GM18505 (cell line): Measurements from ENCODE around the gene HES4.
"Not testable (repeated sequence)": the region's sequence is repeated elsewhere in the genome, so short reads cannot be mapped to it uniquely, and the experiment has no call there.

Experiments
- ATAC-seq: cut with Tn5 transposase; IDR thresholded peaks from one replicate; pipeline ENCODE4 v1.9.1; 2021; ENCODE audit not compliant: unreplicated experiment
- POLR2A ChIP-seq: IDR thresholded peaks from 4 replicates; pipeline ENCODE4 v1.6.1; 2011; ENCODE audit warnings: borderline replicate concordance; ENCODE audit not compliant: insufficient read depth, insufficient read length; ENCODE audit errors: extremely low read depth

HES4 gene

GRCh38 chr1:1040004-1040991 is 40.4 kb upstream of the HES4 start:
- peak; percentile 47 for ATAC-seq
- TF ChIP-seq POLR2A = no peak

GRCh38 chr1:1039145-1039910 is 39.4 kb upstream of the HES4 start:
- ATAC-seq = no peak
- TF ChIP-seq POLR2A = peak; percentile 13

- peak; percentile 33 for ATAC-seq
- TF ChIP-seq POLR2A = no peak
These were observed 38.8 kb upstream of the HES4 start for GRCh38 chr1:1038694-1039093.

- TF ChIP-seq POLR2A = no peak
- ATAC-seq = no peak
These were observed 37.8 kb upstream of the HES4 start for GRCh38 chr1:1037366-1038327.

GRCh38 chr1:1035291-1035943 is 35.5 kb upstream of the HES4 start:
- ATAC-seq = no peak
- TF ChIP-seq POLR2A = no peak

- ATAC-seq = no peak
- no peak for TF ChIP-seq POLR2A
These were observed 34.5 kb upstream of the HES4 start for GRCh38 chr1:1034439-1034781.

GRCh38 chr1:1033731-1034438 is 34.0 kb upstream of the HES4 start:
- no peak for TF ChIP-seq POLR2A
- ATAC-seq = no peak

GRCh38 chr1:1033009-1033587 is 33.2 kb upstream of the HES4 start:
- no peak for TF ChIP-seq POLR2A

GRCh38 chr1:1032424-1032823 is 32.5 kb upstream of the HES4 start:
- no peak for ATAC-seq
- no peak for TF ChIP-seq POLR2A

More at GRCh38 chr1:1033009-1033587, 33.2 kb upstream of the HES4 start:
- ATAC-seq = peak; percentile 72

- no peak for ATAC-seq
- TF ChIP-seq POLR2A = no peak
These were observed 31.9 kb upstream of the HES4 start for GRCh38 chr1:1031659-1032235.

- not testable (repeated sequence) for ATAC-seq
These were observed 31.2 kb upstream of the HES4 start for GRCh38 chr1:1030867-1031658.

- no peak for ATAC-seq
- no peak for TF ChIP-seq POLR2A
These were observed 27.9 kb upstream of the HES4 start for GRCh38 chr1:1027791-1028190.
